Neural cell (in vitro differentiated cells): Measurements from ENCODE around the gene AKT1S1.

Experiments
- EP300 ChIP-seq: fragments of 450-650 bp; conservative IDR thresholded peaks from 2 replicates; pipeline ENCODE4 v1.6.1; 2014; ENCODE audit warnings: antibody characterized with exemption, mild to moderate bottlenecking, moderate library complexity; ENCODE audit not compliant: poor library complexity, severe bottlenecking
- EZH2 ChIP-seq: fragments of 200-600, 300-800 bp; shearing (Covaris generic), sonication (generic); IDR thresholded peaks from 2 replicates; pipeline ENCODE4 v1.6.1; 2014; ENCODE audit warnings: antibody characterized with exemption, low read length, borderline replicate concordance, mild to moderate bottlenecking; ENCODE audit not compliant: insufficient read depth, poor library complexity, severe bottlenecking
- MXI1 ChIP-seq: fragments of 450-650 bp; conservative IDR thresholded peaks from 2 replicates; pipeline ENCODE4 v1.6.1; 2014; ENCODE audit warnings: antibody characterized with exemption, mild to moderate bottlenecking; ENCODE audit not compliant: poor library complexity, severe bottlenecking
- POLR2AphosphoS5 ChIP-seq: IDR thresholded peaks from 2 replicates; pipeline ENCODE4 v1.6.1; 2012
- RAD21 ChIP-seq: fragments of 450-650 bp; conservative IDR thresholded peaks from 2 replicates; pipeline ENCODE4 v1.6.1; 2014; ENCODE audit warnings: antibody characterized with exemption, mild to moderate bottlenecking, moderate library complexity
- TF ChIP-seq, protein P1 (sequence below): fragments of 450-650 bp; IDR thresholded peaks from 2 replicates; pipeline ENCODE4 v1.5.1; 2014; ENCODE audit warnings: antibody characterized with exemption, mild to moderate bottlenecking, moderate library complexity; ENCODE audit not compliant: poor library complexity, severe bottlenecking
- TF ChIP-seq, protein P2 (sequence below): IDR thresholded peaks from 2 replicates; pipeline ENCODE4 v1.6.1; 2012; ENCODE audit warnings: borderline replicate concordance

DNA sequence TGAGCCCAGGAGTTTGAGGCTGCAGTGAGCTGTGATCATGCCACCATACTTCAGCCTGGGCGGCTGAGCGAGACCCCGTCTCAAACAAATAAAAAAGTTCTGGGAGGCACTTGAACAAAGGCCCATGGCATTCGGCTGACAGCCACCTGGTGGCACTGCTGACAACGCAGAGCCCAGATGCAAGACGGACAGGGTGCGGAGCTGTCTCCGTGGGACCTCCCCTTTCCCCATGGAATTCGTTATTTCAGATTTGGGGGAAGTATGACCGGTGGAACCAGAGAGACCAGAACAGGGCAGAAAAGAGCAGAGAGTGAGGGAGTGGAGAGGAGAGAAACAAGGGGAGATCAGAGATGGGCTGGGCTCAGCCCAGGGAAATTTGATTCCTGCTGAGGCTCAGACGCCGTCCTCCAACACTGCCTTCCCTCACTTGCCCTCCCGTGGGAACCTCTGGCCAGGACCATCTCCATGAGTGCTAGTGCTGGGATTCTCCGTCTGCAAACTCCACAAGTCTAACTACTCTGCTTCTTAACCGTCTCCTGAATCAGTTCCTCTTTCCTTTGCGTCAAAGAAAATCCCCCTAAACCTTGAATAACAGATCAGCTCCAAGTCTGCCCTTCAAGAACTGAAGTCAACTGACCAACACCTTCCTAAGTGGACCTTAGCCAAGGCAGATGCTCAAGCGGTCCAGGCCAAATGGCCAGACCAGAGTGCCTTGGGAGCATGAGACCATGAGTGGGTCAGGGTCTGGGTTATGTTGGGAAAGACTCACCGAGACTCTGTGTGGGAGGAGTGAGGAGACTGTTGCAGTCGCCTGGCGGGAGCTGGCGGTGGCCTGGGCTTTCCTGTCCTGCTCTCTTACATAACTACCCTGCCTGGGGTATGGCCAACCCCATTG is 39.9 kb upstream of the AKT1S1 start:
- TF ChIP-seq, protein P1, sequence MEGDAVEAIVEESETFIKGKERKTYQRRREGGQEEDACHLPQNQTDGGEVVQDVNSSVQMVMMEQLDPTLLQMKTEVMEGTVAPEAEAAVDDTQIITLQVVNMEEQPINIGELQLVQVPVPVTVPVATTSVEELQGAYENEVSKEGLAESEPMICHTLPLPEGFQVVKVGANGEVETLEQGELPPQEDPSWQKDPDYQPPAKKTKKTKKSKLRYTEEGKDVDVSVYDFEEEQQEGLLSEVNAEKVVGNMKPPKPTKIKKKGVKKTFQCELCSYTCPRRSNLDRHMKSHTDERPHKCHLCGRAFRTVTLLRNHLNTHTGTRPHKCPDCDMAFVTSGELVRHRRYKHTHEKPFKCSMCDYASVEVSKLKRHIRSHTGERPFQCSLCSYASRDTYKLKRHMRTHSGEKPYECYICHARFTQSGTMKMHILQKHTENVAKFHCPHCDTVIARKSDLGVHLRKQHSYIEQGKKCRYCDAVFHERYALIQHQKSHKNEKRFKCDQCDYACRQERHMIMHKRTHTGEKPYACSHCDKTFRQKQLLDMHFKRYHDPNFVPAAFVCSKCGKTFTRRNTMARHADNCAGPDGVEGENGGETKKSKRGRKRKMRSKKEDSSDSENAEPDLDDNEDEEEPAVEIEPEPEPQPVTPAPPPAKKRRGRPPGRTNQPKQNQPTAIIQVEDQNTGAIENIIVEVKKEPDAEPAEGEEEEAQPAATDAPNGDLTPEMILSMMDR, result no peak
- TF ChIP-seq RAD21, result no peak
- TF ChIP-seq, protein P2, sequence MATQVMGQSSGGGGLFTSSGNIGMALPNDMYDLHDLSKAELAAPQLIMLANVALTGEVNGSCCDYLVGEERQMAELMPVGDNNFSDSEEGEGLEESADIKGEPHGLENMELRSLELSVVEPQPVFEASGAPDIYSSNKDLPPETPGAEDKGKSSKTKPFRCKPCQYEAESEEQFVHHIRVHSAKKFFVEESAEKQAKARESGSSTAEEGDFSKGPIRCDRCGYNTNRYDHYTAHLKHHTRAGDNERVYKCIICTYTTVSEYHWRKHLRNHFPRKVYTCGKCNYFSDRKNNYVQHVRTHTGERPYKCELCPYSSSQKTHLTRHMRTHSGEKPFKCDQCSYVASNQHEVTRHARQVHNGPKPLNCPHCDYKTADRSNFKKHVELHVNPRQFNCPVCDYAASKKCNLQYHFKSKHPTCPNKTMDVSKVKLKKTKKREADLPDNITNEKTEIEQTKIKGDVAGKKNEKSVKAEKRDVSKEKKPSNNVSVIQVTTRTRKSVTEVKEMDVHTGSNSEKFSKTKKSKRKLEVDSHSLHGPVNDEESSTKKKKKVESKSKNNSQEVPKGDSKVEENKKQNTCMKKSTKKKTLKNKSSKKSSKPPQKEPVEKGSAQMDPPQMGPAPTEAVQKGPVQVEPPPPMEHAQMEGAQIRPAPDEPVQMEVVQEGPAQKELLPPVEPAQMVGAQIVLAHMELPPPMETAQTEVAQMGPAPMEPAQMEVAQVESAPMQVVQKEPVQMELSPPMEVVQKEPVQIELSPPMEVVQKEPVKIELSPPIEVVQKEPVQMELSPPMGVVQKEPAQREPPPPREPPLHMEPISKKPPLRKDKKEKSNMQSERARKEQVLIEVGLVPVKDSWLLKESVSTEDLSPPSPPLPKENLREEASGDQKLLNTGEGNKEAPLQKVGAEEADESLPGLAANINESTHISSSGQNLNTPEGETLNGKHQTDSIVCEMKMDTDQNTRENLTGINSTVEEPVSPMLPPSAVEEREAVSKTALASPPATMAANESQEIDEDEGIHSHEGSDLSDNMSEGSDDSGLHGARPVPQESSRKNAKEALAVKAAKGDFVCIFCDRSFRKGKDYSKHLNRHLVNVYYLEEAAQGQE, result no peak
- TF ChIP-seq EP300, result no peak
- TF ChIP-seq EZH2, result no peak
- no peak for TF ChIP-seq POLR2AphosphoS5
- no peak for TF ChIP-seq MXI1
